ENCODE measurements around the gene XRCC5. TPM values are rescaled to one million over a fixed set of nuclear protein-coding genes. Genes with fewer than 3 reads are reported as not detected.

Gene XRCC5
- total RNA-seq, 1 experiment from 2014 or later = 618 TPM

DNA sequence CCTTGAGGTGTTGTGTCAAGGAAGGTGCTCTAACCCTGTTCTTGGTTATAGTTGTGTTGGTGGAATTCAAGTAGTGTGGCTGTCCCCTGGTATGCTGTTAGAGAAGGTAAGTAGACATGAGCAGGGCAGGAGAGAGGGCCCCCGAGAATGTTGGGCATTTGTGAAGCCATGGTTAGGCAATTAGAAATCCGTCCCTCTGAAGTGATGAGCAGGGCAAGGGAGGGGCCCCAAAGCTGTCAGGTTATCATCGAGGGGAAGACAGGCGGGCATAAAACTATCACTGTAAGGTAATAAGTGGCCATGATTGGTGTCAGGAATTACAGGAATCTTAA lies 5.2 kb downstream of the XRCC5 start:
- no peak overlapping the region for H3T11ph ChIP-seq (ENCODE audit: low read length)
- peaks cover 35% of the 10 kb centered on the region; the same call in 1 of the 2 replicates for H3K79me2 ChIP-seq (ENCODE audit: insufficient read depth, low read length)
- H3K4me1 Mint-ChIP-seq = peaks cover 46 to 64% of the 10 kb centered on the region in 2 experiments
- H3K18ac ChIP-seq (ENCODE audit: insufficient read length, low read depth, low read length) = no peak overlapping the region
- no CpG with 5 or more reads among the region's 4 CpGs for WGBS (ENCODE audit: extremely low coverage, insufficient read length, low lambda C conversion rate)
- H2AFZ ChIP-seq (ENCODE audit: low read length) = no peak overlapping the region
- H2BK120ac ChIP-seq (ENCODE audit: low read depth, low read length, poor library complexity, severe bottlenecking) = no peak overlapping the region
- no peak overlapping the region for H3K56ac ChIP-seq (ENCODE audit: insufficient read length, low read depth, low read length)
- peak overlapping the region; percentile 25 for H3K9ac ChIP-seq (ENCODE audit: extremely low read depth, insufficient read length, low read length)
- DNase-seq = no peak
- H4K8ac ChIP-seq (replicated peaks; ENCODE audit: insufficient read length, low read depth, low read length) = no peak overlapping the region
- no peaks in the 10 kb centered on the region for H3K27me3 ChIP-seq (ENCODE audit: insufficient read depth, low read length)
- H4K91ac ChIP-seq (ENCODE audit: insufficient read length, low read depth, low read length) = no peak overlapping the region
- H3K27me3 Mint-ChIP-seq (ENCODE audit: low read depth) = no peaks in the 10 kb centered on the region
- no peak overlapping the region for H3K23ac ChIP-seq (ENCODE audit: insufficient read length, low read depth, low read length)
- H3K4ac ChIP-seq (ENCODE audit: low read depth, low read length) = no peak overlapping the region
- H3K79me1 ChIP-seq (ENCODE audit: insufficient read depth, low read depth, low read length, poor library complexity, severe bottlenecking) = peaks cover 8% of the 10 kb centered on the region
- peak overlapping the region in 1 of 2 experiments; percentile 76; a peak in 2 of 5 replicates for H3K4me3 Mint-ChIP-seq
- no peak overlapping the region for H4K5ac ChIP-seq (ENCODE audit: insufficient read length, low read depth, low read length)
- H3K4me1 ChIP-seq (ENCODE audit: insufficient read depth, low read length) = peaks cover 2% of the 10 kb centered on the region; the same call in 1 of the 2 replicates
- peaks cover 65 to 95% (median 88%) of the 10 kb centered on the region in 3 experiments for H3K36me3 Mint-ChIP-seq (ENCODE audit: insufficient read depth in 1 of 3, low read depth in 3 of 3)
- H2BK20ac ChIP-seq (ENCODE audit: low read depth, low read length, poor library complexity, severe bottlenecking) = no peak overlapping the region
- no peak overlapping the region for H2BK5ac ChIP-seq (ENCODE audit: insufficient read length, low read length)
- H2BK15ac ChIP-seq (ENCODE audit: low read depth, low read length) = no peak overlapping the region
- no peak for TF ChIP-seq CTCF (conservative IDR thresholded peaks at IDR 0.05)
- H3K23me2 ChIP-seq (ENCODE audit: insufficient read length, low read depth, low read length, poor library complexity, severe bottlenecking) = peaks cover 6% of the 10 kb centered on the region
- no peak overlapping the region for H2AK5ac ChIP-seq (ENCODE audit: insufficient read length, low read length)
- H3K27ac ChIP-seq (ENCODE audit: insufficient read length, low read depth, low read length) = peak overlapping the region; percentile 34
- no peak overlapping the region for H3K14ac ChIP-seq (ENCODE audit: insufficient read depth, low read length)
- peaks cover 0 to under 1% of the 10 kb centered on the region in 2 experiments; a peak in 2 of 5 replicates for H3K9me3 Mint-ChIP-seq
- H3K27ac Mint-ChIP-seq = peak overlapping the region; percentile 92 to 99 (median 97)
- H3K9me3 ChIP-seq (ENCODE audit: control insufficient read depth, low read depth, low read length) = no peaks in the 10 kb centered on the region
- H3K4me2 ChIP-seq (ENCODE audit: insufficient read depth, insufficient read length, low read length) = no peak overlapping the region
- no peak overlapping the region for H2BK12ac ChIP-seq (ENCODE audit: insufficient read length, low read depth, low read length)
- H4K20me1 ChIP-seq (ENCODE audit: control insufficient read depth, insufficient read depth, insufficient read length) = no peaks in the 10 kb centered on the region
